Neural crest cell (in vitro differentiated cells): ENCODE results near the gene CACNA2D4. TPM values are rescaled to one million over a fixed set of nuclear protein-coding genes. Genes with fewer than 3 reads are reported as not detected.

Source experiments
- DNase-seq: peaks from one replicate; pipeline ENCODE4 v3.0.0; 2021; ENCODE audit warnings: low read depth, mixed read lengths, low spot score
- H3K27ac Mint-ChIP-seq: one replicate; pipeline ENCODE4 v1.8.0; 2021; ENCODE audit warnings: mild to moderate bottlenecking, mixed read lengths; ENCODE audit not compliant: unreplicated experiment
- H3K27me3 Mint-ChIP-seq: 2 replicates; pipeline ENCODE4 v1.8.0; 2021; ENCODE audit warnings: low read depth, mild to moderate bottlenecking, mixed read lengths
- H3K36me3 Mint-ChIP-seq: 2 replicates; pipeline ENCODE4 v1.8.0; 2021; ENCODE audit warnings: low read depth, mild to moderate bottlenecking, mixed read lengths
- H3K4me1 Mint-ChIP-seq: 2 replicates; pipeline ENCODE4 v1.8.0; 2021; ENCODE audit warnings: mixed read lengths
- H3K4me3 Mint-ChIP-seq: one replicate; pipeline ENCODE4 v1.8.0; 2021; ENCODE audit warnings: mild to moderate bottlenecking, mixed read lengths
- H3K9me3 Mint-ChIP-seq: 2 replicates; pipeline ENCODE4 v1.8.0; 2021; ENCODE audit warnings: mixed read lengths
- CTCF ChIP-seq: fragments of 200-600 bp; sonication (generic); conservative IDR thresholded peaks from 2 replicates; pipeline ENCODE4 v1.5.0; 2021; ENCODE audit warnings: antibody characterized with exemption, mild to moderate bottlenecking
- total RNA-seq: library from RNA; stranded (reverse); gene quantifications from 2 replicates; pipeline ENCODE4 v1.2.1, GENCODE V29; 2021

CACNA2D4 gene
- total RNA-seq, 1 donor from 2014 or later, result 0.72 TPM

- peaks cover 25% of the 10 kb centered on the region for H3K4me1 Mint-ChIP-seq
- no peak for DNase-seq
- no peak overlapping the region for H3K27ac Mint-ChIP-seq
- no peak for TF ChIP-seq CTCF
- H3K36me3 Mint-ChIP-seq, result no peaks in the 10 kb centered on the region
- H3K27me3 Mint-ChIP-seq, result no peaks in the 10 kb centered on the region
- H3K4me3 Mint-ChIP-seq, result no peak overlapping the region
- no peaks in the 10 kb centered on the region for H3K9me3 Mint-ChIP-seq
Observed at GRCh38 chr12:1935700-1936378, 17.4 kb upstream of the CACNA2D4 start.

GRCh38 chr12:1935242-1935641 is 16.8 kb upstream of the CACNA2D4 start:
- TF ChIP-seq CTCF, result no peak
- no peaks in the 10 kb centered on the region for H3K9me3 Mint-ChIP-seq
- H3K36me3 Mint-ChIP-seq, result no peaks in the 10 kb centered on the region
- peaks cover 26% of the 10 kb centered on the region for H3K4me1 Mint-ChIP-seq
- H3K4me3 Mint-ChIP-seq, result no peak overlapping the region
- peak overlapping the region; percentile 9 for H3K27ac Mint-ChIP-seq
- DNase-seq, result no peak
- H3K27me3 Mint-ChIP-seq, result no peaks in the 10 kb centered on the region

GRCh38 chr12:1934831-1935230 is 16.4 kb upstream of the CACNA2D4 start:
- Mint-ChIP-seq H3K27ac (peak overlapping the region; percentile 9), H3K9me3 (no peaks in the 10 kb centered on the region), H3K36me3 (no peaks in the 10 kb centered on the region), H3K4me3 (no peak overlapping the region), H3K4me1 (peaks cover 27% of the 10 kb centered on the region), H3K27me3 (no peaks in the 10 kb centered on the region)
- no peak for DNase-seq
- TF ChIP-seq CTCF, result no peak

GRCh38 chr12:1934068-1934467 is 15.6 kb upstream of the CACNA2D4 start:
- H3K27me3 Mint-ChIP-seq, result no peaks in the 10 kb centered on the region
- no peaks in the 10 kb centered on the region for H3K9me3 Mint-ChIP-seq
- DNase-seq, result no peak
- H3K4me3 Mint-ChIP-seq, result no peak overlapping the region
- H3K27ac Mint-ChIP-seq, result no peak overlapping the region
- peaks cover 24% of the 10 kb centered on the region for H3K4me1 Mint-ChIP-seq
- TF ChIP-seq CTCF, result no peak
- H3K36me3 Mint-ChIP-seq, result no peaks in the 10 kb centered on the region

- no peak for TF ChIP-seq CTCF
- no peak for DNase-seq
- no peak overlapping the region for H3K4me3 Mint-ChIP-seq
- no peak overlapping the region for H3K27ac Mint-ChIP-seq
- no peaks in the 10 kb centered on the region for H3K36me3 Mint-ChIP-seq
- H3K4me1 Mint-ChIP-seq, result peaks cover 24% of the 10 kb centered on the region
- no peaks in the 10 kb centered on the region for H3K27me3 Mint-ChIP-seq
- H3K9me3 Mint-ChIP-seq, result no peaks in the 10 kb centered on the region
Observed at GRCh38 chr12:1933342-1934051, 15.0 kb upstream of the CACNA2D4 start.
